HFFc6 (cell line): ENCODE data around the gene EFCAB8. TPM values are rescaled to one million over a fixed set of nuclear protein-coding genes. Genes with fewer than 3 reads are reported as not detected.
"Not testable (repeated sequence)": the region's sequence is repeated elsewhere in the genome, so short reads cannot be mapped to it uniquely, and the experiment has no call there.

Experiments used
- DNase-seq: peaks from one replicate; pipeline ENCODE4 v3.0.0-alpha.2; 2018
- H3K27ac Mint-ChIP-seq: 2 replicates; pipeline ENCODE4 v1.8.0; 2020; ENCODE audit warnings: mild to moderate bottlenecking, mixed read lengths
- H3K27me3 Mint-ChIP-seq: 2 replicates; pipeline ENCODE4 v1.8.0; 2021; ENCODE audit warnings: mild to moderate bottlenecking, moderate library complexity, mixed read lengths; ENCODE audit not compliant: insufficient read depth
- H3K36me3 Mint-ChIP-seq: 2 replicates; pipeline ENCODE4 v1.8.0; 2021; ENCODE audit warnings: low read depth, mixed read lengths
- H3K4me1 Mint-ChIP-seq: 2 replicates; pipeline ENCODE4 v1.8.0; 2020; ENCODE audit warnings: low read depth, mixed read lengths
- H3K4me3 Mint-ChIP-seq: 2 replicates; pipeline ENCODE4 v1.8.0; 2020; ENCODE audit warnings: mild to moderate bottlenecking, moderate library complexity, mixed read lengths
- H3K9me3 Mint-ChIP-seq: 2 replicates; pipeline ENCODE4 v1.8.0; 2020; ENCODE audit warnings: mild to moderate bottlenecking, mixed read lengths
- CTCF ChIP-seq: fragments of 200-600 bp; sonication (generic); IDR thresholded peaks from 2 replicates; pipeline ENCODE4 v1.5.0; 2021; ENCODE audit warnings: antibody characterized with exemption, mild to moderate bottlenecking
- total RNA-seq, 6 experiments: library from RNA; stranded (reverse); fragmentation: NEBNext Ultra II Directional; extraction: Animal tissue kit (Norgen Biotek cat#: 25700); gene quantifications; 2 replicates in 1 of 6; 3 replicates in 5 of 6; pipeline ENCODE4 v1.2.3, GENCODE V29; 2021

The EFCAB8 gene
- total RNA-seq, 6 experiments from 2014 or later, result not detected

GRCh38 chr20:32869562-32869961 lies 10.8 kb downstream of the EFCAB8 start:
- Mint-ChIP-seq H3K27me3 (no peaks in the 10 kb centered on the region; the same call in none of the 2 replicates), H3K27ac (no peak overlapping the region), H3K4me3 (no peak overlapping the region), H3K9me3 (no peaks in the 10 kb centered on the region), H3K36me3 (no peaks in the 10 kb centered on the region), H3K4me1 (no peaks in the 10 kb centered on the region)
- no peak for DNase-seq
- TF ChIP-seq CTCF, result no peak

GRCh38 chr20:32870526-32870925 lies 11.8 kb downstream of the EFCAB8 start:
- not testable (repeated sequence) for H3K27me3 Mint-ChIP-seq, H3K36me3 Mint-ChIP-seq, H3K4me3 Mint-ChIP-seq, DNase-seq, H3K4me1 Mint-ChIP-seq, H3K9me3 Mint-ChIP-seq, H3K27ac Mint-ChIP-seq

GRCh38 chr20:32870985-32871384 lies 12.3 kb downstream of the EFCAB8 start:
- H3K4me1 Mint-ChIP-seq, result no peaks in the 10 kb centered on the region
- no peak overlapping the region for H3K4me3 Mint-ChIP-seq
- H3K27ac Mint-ChIP-seq, result no peak overlapping the region

GRCh38 chr20:32871627-32872160 lies 13.0 kb downstream of the EFCAB8 start:
- no peak for TF ChIP-seq CTCF
- H3K27me3 Mint-ChIP-seq, result peaks cover 1% of the 10 kb centered on the region
- no peaks in the 10 kb centered on the region for H3K9me3 Mint-ChIP-seq
- no peak for DNase-seq
- H3K27ac Mint-ChIP-seq, result no peak overlapping the region
- no peaks in the 10 kb centered on the region for H3K36me3 Mint-ChIP-seq
- H3K4me3 Mint-ChIP-seq, result no peak overlapping the region
- no peaks in the 10 kb centered on the region for H3K4me1 Mint-ChIP-seq

More at GRCh38 chr20:32870985-32871384, 12.3 kb downstream of the EFCAB8 start:
- no peak for TF ChIP-seq CTCF
- Mint-ChIP-seq H3K36me3 (no peaks in the 10 kb centered on the region), H3K27me3 (peaks cover 1% of the 10 kb centered on the region), H3K9me3 (no peaks in the 10 kb centered on the region)
- no peak for DNase-seq

- Mint-ChIP-seq H3K36me3 (no peaks in the 10 kb centered on the region), H3K4me3 (no peak overlapping the region), H3K9me3 (no peaks in the 10 kb centered on the region), H3K27ac (no peak overlapping the region), H3K27me3 (peaks cover 1% of the 10 kb centered on the region), H3K4me1 (no peaks in the 10 kb centered on the region)
- TF ChIP-seq CTCF, result no peak
- DNase-seq, result no peak
Observed at GRCh38 chr20:32872266-32872665, 13.5 kb downstream of the EFCAB8 start.

GRCh38 chr20:32875673-32876072 lies 16.9 kb downstream of the EFCAB8 start:
- Mint-ChIP-seq H3K27me3 (peaks cover 1% of the 10 kb centered on the region), H3K36me3 (no peaks in the 10 kb centered on the region), H3K9me3 (no peaks in the 10 kb centered on the region), H3K4me3 (no peak overlapping the region), H3K27ac (no peak overlapping the region), H3K4me1 (peaks cover 6% of the 10 kb centered on the region)
- no peak for DNase-seq
- TF ChIP-seq CTCF, result no peak
